HepG2 (cell line): ENCODE measurements around the gene ITCH. TPM values are rescaled to one million over a fixed set of nuclear protein-coding genes. Genes with fewer than 3 reads are reported as not detected.
A peak's percentile ranks its signal among the peaks of the same experiment; 100 is the strongest.

Experiments
- ATAC-seq: fragments of 200-7000 bp; cut with Tn5 transposase; 3 replicates; pipeline ENCODE4 v1.9.1; 2020; ENCODE audit warnings: mild to moderate bottlenecking, moderate library complexity
- BruUV-seq: library from RNA; stranded (reverse); fragments of 400-500 nt; replicated peaks from 2 replicates; lab custom pipeline; 2021; lab: Mats Ljungman, UMichigan
- CTCF ChIA-PET: fragments of 300-600 bp; formaldehyde crosslinking; extraction: SDS; loops from one replicate; lab custom pipeline; 2021; ENCODE audit warnings: low total read pairs, inconsistent platforms, low intra/inter-chr PET ratio; lab: Yijun Ruan, JAX
- POLR2A ChIA-PET: fragments of 350-600 bp; sonication (Branson Sonifier 250); formaldehyde crosslinking; loops from one replicate; lab custom pipeline; 2020; ENCODE audit warnings: antibody characterized with exemption, inconsistent platforms; lab: Yijun Ruan, JAX
- DNase-seq: peaks from one replicate; pipeline ENCODE4 v3.0.0-alpha.2; 2015; ENCODE audit warnings: low spot score
- FAIRE-seq: peaks from 3 replicates; lab custom pipeline; 2011; peaks lifted over from hg19 to GRCh38; lab: Jason Lieb, UNC
- H2AFZ ChIP-seq: one replicate; pipeline ENCODE4 v1.6.1; 2011; ENCODE audit warnings: low read length, inconsistent platforms
- H3K27ac ChIP-seq: fragments of 300-600 bp; 3 replicates; pipeline ENCODE4 v1.8.0; 2011; ENCODE audit warnings: mixed run types, mild to moderate bottlenecking, mixed read lengths, low read length, inconsistent platforms; ENCODE audit not compliant: insufficient read depth; ENCODE audit errors: extremely low read length
- H3K27me3 ChIP-seq, 2 experiments: fragments of 200-600 bp in 1 of 2; 2 replicates in 1 of 2; 3 replicates in 1 of 2; pipeline versions ENCODE4 v1.6.0 to v1.8.0; 2011; ENCODE audit warnings: low read length in 2 of 2, mild to moderate bottlenecking in 2 of 2, moderate library complexity in 2 of 2, inconsistent platforms in 1 of 2; ENCODE audit not compliant: insufficient read depth in 2 of 2, control insufficient read depth in 1 of 2
- H3K36me3 ChIP-seq, 2 experiments: fragments of 200-600 bp in 1 of 2; replicated peaks in 1 of 2; 2 replicates in 1 of 2; 3 replicates in 1 of 2; pipeline versions ENCODE4 v1.5.1 to v1.8.0; 2011; ENCODE audit warnings: low read length in 2 of 2, inconsistent platforms in 1 of 2; ENCODE audit not compliant: insufficient read depth in 2 of 2, control insufficient read depth in 1 of 2
- H3K4me1 ChIP-seq: 2 replicates; pipeline ENCODE4 v1.5.1; 2012; ENCODE audit warnings: low read length, inconsistent platforms; ENCODE audit not compliant: insufficient read depth
- H3K4me2 ChIP-seq: 2 replicates; pipeline ENCODE4 v1.6.0; 2011; ENCODE audit warnings: low read depth, low read length, inconsistent platforms
- H3K4me3 ChIP-seq, 3 experiments: fragments of 200-600 bp in 1 of 3; sonication (generic), shearing (Covaris generic) in 1 of 3; replicated peaks in 1 of 3; 2 replicates each; pipeline ENCODE4 v1.5.1; 2011 to 2016; ENCODE audit warnings: low read length in 3 of 3, inconsistent platforms in 2 of 3, low read depth in 2 of 3, mild to moderate bottlenecking in 2 of 3, control low read depth in 1 of 3, mixed read lengths in 1 of 3; ENCODE audit not compliant: insufficient read depth in 1 of 3
- H3K79me2 ChIP-seq: one replicate; pipeline ENCODE4 v1.6.1; 2011; ENCODE audit warnings: low read length, inconsistent platforms; ENCODE audit not compliant: insufficient read depth
- H3K9ac ChIP-seq: 2 replicates; pipeline ENCODE4 v1.6.0; 2011; ENCODE audit warnings: mild to moderate bottlenecking, low read depth, low read length, inconsistent platforms; ENCODE audit not compliant: insufficient read depth
- H3K9me3 ChIP-seq: 2 replicates; pipeline ENCODE4 v1.5.1; 2012; ENCODE audit warnings: mild to moderate bottlenecking, low read length
- H4K20me1 ChIP-seq: 2 replicates; pipeline ENCODE4 v1.6.0; 2011; ENCODE audit warnings: inconsistent platforms, mild to moderate bottlenecking, low read length, moderate library complexity; ENCODE audit not compliant: insufficient read depth
- ASH2L ChIP-seq: fragments of 300-600, 200-600 bp; sonication (generic); IDR thresholded peaks from 2 replicates; pipeline ENCODE4 v1.7.0; 2017; ENCODE audit warnings: low read depth, mild to moderate bottlenecking, moderate library complexity, mixed read lengths, low read length; ENCODE audit not compliant: insufficient read length
- KLF9 ChIP-seq: IDR thresholded peaks from 2 replicates; pipeline ENCODE4 v1.6.1; 2016; ENCODE audit warnings: low read depth
- TCF7L2 ChIP-seq: IDR thresholded peaks from 2 replicates; pipeline ENCODE4 v1.6.1; 2011; ENCODE audit warnings: mild to moderate bottlenecking, low read depth, low read length, moderate library complexity
- ZKSCAN8 ChIP-seq: IDR thresholded peaks from 2 replicates; pipeline ENCODE4 v1.6.1; 2016; ENCODE audit warnings: borderline replicate concordance, missing genetic modification reagents, missing compliant biosample characterization
- ZNF3 ChIP-seq: IDR thresholded peaks from 2 replicates; pipeline ENCODE4 v1.7.0; 2017; ENCODE audit warnings: inconsistent platforms
- ZNF510 ChIP-seq: sonication (generic); formaldehyde crosslinking; IDR thresholded peaks from 2 replicates; pipeline ENCODE4 v1.4.0; 2020; ENCODE audit warnings: low read depth, mild to moderate bottlenecking, missing genetic modification reagents
- WGBS: methylation state at CpG from one replicate; pipeline ENCODE4 v1.1.6; 2017; ENCODE audit warnings: low lambda C conversion rate; 5-methylcytosine and 5-hydroxymethylcytosine counted together
- in situ Hi-C: cut with HindIII; loops from 2 replicates; pipeline ENCODE4 v1.10.0; 2017; ENCODE audit warnings: low pct_unique_long_range_greater_than_20kb; ENCODE audit not compliant: extremely low pct_ligation_motif_present
- intact Hi-C: fragments of 100-400 bp; cut with micrococcal nuclease; formaldehyde crosslinking; loops from one replicate; pipeline ENCODE4 v1.10.0; 2022; ENCODE audit not compliant: unreplicated experiment
- polyA plus RNA-seq, 8 experiments: library from polyadenylated mRNA; depleted of rRNA in 3 of 8; stranded (reverse) in 7 of 8; unstranded in 1 of 8; fragments of >200 nt; fragmentation: Illumina TruSeq in 4 of 8; extraction: Trizol in 4 of 8; gene quantifications; 2 replicates each; pipeline versions ENCODE4 v1.2.1 to v1.2.3, GENCODE V29; 2011 to 2016; ENCODE audit warnings: low read depth in 4 of 8, missing spikeins in 1 of 8, mixed read lengths in 1 of 8; ENCODE audit not compliant: insufficient read depth in 1 of 8
- total RNA-seq, 5 experiments: library from RNA; depleted of rRNA; stranded (reverse); fragments of >200 nt; fragmentation: Illumina TruSeq; extraction: Trizol; gene quantifications; 2 replicates each; pipeline ENCODE4 v1.2.3, GENCODE V29; 2016; ENCODE audit warnings: low read depth in 1 of 5
- TF ChIP-seq, protein P1 (sequence below): sonication (generic); formaldehyde crosslinking; IDR thresholded peaks from 2 replicates; pipeline ENCODE4 v1.4.0; 2020; ENCODE audit warnings: missing genetic modification reagents
- TF ChIP-seq, protein P2 (sequence below): sonication (generic); formaldehyde crosslinking; IDR thresholded peaks from 2 replicates; pipeline ENCODE4 v1.4.0; 2020; ENCODE audit warnings: missing genetic modification reagents, low read depth, mild to moderate bottlenecking, borderline replicate concordance

ITCH gene
- total and polyA plus RNA-seq, 2 of the 13 experiments (the other 11 are each of a cell fraction or from before 2014, with no cell fraction given), result 20.5 to 112 TPM

DNA sequence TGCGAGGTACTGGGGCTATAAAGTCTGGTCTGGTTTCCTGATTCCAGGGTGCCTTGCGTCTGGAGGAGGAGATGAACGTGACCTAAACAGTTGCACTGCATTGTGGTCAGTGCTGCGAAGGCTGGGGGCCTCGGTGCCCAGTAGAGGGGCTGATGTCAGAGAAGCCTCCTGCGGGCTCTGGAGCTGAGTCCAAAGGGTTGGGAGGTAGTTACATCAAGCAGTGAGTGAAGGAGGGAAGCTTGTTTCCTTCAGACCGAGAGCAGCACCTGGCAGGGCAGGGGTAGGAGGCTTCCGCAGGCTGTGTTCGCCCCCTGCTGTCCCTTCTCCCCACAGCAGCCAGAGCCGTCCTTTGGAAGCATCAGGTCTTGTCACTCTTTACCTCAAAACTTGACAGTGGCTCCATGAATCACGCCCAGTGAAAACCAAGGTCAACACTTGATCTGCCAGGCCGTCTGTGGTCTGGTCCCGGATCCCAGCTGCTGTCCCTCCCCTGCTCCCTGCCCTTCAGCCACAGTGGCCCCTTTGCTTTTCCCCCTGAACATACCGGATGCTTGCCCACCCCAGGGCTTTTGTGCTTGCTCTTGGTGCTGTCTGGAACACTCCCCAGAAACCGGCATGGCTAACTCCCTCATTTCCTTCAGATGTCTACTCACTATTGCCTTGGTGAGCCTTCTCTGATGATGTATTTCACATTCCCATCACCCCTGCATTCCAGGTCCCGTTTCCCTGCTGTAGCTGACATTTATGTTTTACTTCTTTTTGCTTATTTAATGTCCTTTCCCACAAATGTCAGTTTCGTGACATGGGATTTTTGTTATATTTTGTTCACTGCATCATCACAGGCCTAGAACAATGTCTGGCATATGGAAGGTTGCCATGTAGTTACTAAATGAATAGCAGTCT, 160.1 kb downstream of the ITCH start (continued):
- no peak for TF ChIP-seq ZNF510
- TF ChIP-seq TCF7L2, result no peak

DNA sequence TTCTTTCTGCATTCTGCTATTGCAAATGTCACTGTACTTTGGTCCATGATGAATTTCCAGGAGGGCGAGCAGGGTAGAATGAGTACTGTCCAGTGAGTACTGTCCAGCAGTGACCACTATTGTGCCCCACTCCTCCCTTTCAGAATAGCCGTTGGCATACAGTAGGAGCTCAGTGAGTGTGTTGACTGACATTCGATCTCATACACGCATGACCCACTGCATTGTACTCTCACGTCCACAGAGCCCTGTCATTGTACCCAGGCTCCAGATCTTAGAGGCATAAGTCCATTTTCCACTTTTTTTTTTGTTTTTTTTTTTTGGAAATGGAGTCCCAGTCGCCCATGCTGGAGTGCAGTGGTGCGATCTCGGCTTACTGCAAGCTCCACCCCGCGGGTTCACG, 161.4 kb downstream of the ITCH start:
- FAIRE-seq (no peak), ATAC-seq (no peak), DNase-seq (no peak)
- peaks cover 67% of the 10 kb centered on the region for H3K79me2 ChIP-seq
- H4K20me1 ChIP-seq, result peaks cover 42% of the 10 kb centered on the region
- H3K9me3 ChIP-seq, result no peaks in the 10 kb centered on the region
- no peak overlapping the region for H2AFZ ChIP-seq
- intact Hi-C loops (no loop called here), in situ Hi-C loops (no loop called here)
- peaks cover 21 to 41% of the 10 kb centered on the region in 2 experiments for H3K36me3 ChIP-seq
- H3K4me3 ChIP-seq, result no peak overlapping the region
- POLR2A ChIA-PET, result interaction anchor here (2.0 to 2.4 kb wide), 3 partner anchors 8 to 213 kb away, joined by 6 to 32 read pairs (median 9); partner anchors contain the start of genes DYNLRB1 and TP53INP2
- no peak overlapping the region for H3K9ac ChIP-seq
- TF ChIP-seq, protein P1, sequence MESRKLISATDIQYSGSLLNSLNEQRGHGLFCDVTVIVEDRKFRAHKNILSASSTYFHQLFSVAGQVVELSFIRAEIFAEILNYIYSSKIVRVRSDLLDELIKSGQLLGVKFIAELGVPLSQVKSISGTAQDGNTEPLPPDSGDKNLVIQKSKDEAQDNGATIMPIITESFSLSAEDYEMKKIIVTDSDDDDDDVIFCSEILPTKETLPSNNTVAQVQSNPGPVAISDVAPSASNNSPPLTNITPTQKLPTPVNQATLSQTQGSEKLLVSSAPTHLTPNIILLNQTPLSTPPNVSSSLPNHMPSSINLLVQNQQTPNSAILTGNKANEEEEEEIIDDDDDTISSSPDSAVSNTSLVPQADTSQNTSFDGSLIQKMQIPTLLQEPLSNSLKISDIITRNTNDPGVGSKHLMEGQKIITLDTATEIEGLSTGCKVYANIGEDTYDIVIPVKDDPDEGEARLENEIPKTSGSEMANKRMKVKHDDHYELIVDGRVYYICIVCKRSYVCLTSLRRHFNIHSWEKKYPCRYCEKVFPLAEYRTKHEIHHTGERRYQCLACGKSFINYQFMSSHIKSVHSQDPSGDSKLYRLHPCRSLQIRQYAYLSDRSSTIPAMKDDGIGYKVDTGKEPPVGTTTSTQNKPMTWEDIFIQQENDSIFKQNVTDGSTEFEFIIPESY (CRISPR knock-in tag), result 0 out of 2 replicates have a peak, but pooled peaks have one; percentile 3
- TF ChIP-seq KLF9 (CRISPR knock-in tag) (no peak), ZKSCAN8 (CRISPR knock-in tag) (peak; percentile 85; the same call in 1 of the 2 replicates), ZNF3 (peak; percentile 62; the same call in 1 of the 2 replicates), ASH2L (no peak)
- TF ChIP-seq, protein P2, sequence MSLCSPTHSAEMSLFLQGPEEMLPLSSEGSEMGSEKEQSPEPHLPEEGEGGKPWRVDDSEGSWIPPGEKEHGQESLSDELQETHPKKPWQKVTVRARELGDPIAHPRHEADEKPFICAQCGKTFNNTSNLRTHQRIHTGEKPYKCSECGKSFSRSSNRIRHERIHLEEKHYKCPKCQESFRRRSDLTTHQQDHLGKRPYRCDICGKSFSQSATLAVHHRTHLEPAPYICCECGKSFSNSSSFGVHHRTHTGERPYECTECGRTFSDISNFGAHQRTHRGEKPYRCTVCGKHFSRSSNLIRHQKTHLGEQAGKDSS, result peak; percentile 44; the same call in 1 of the 2 replicates
- H3K27ac ChIP-seq, result peak overlapping the region; percentile 13
- 94% methylated on average over 11 of the region's 11 CpGs for WGBS
- no peaks in the 10 kb centered on the region for H3K27me3 ChIP-seq
- CTCF ChIA-PET, result no interaction called here
- no TSS peak for BruUV-seq
- peaks cover 56% of the 10 kb centered on the region for H3K4me1 ChIP-seq
- no peak overlapping the region for H3K4me2 ChIP-seq
